M059J (cell line): ENCODE data around the gene OR6A2. TPM values are rescaled to one million over a fixed set of nuclear protein-coding genes. Genes with fewer than 3 reads are reported as not detected.

Experiments used
- DNase-seq: peaks from one replicate; pipeline ENCODE4 v3.0.0-alpha.2; 2012; ENCODE audit warnings: low read depth
- total RNA-seq: library from RNA; depleted of rRNA; stranded (reverse); fragments of >200 nt; shearing (Covaris generic); gene quantifications from 2 replicates; pipeline ENCODE4 v1.2.3, GENCODE V29; 2014; rRNA removed

The OR6A2 gene
- total RNA-seq, 1 experiment from 2014 or later: not detected

DNA sequence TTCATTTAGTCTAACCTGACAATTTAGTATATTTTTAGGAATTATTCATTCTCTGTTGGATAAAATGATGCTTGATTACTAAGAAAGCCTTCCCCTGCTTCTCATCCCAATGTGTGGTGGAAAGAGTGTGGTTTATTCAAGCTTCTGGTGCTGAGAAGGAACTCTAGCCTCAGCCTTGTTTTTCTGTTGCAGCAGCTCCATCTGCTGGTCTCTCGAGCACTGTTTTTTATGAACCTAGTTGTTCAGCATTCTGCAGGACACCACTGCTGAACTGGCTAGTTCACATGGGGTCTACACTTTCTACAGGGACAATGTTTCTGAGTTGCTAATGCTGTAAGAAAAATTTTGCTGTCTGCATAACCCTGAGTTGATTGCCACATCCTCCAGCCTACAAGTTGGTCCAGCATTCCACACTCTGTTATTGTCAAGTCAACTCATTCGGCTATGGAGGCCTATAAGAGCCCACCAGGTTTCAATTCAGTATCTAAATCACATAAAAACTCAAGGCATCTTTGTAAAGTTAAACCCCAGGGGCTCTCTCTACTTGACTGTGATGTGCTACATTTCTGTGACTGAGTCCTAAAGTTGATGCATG is 42.0 kb downstream of the OR6A2 start:
- DNase-seq: peak; percentile 60

DNA sequence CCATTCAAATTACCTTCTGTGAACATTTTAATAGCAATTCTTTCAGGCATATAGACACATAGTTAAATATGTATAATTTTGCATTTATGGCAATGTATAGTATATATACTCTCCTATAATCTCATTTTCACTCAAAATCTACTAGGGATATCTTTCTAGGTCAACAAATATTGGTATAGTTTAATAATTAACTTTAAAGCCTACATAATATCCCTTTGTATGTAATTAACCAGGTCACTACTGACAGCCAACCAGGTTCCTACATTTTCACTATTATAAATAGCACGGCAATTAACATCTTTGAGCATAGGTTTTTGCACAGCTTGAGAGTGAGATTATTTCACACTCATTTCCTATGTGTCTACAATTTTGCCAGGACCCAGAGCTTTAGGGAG is 43.5 kb downstream of the OR6A2 start:
- DNase-seq: no peak

DNA sequence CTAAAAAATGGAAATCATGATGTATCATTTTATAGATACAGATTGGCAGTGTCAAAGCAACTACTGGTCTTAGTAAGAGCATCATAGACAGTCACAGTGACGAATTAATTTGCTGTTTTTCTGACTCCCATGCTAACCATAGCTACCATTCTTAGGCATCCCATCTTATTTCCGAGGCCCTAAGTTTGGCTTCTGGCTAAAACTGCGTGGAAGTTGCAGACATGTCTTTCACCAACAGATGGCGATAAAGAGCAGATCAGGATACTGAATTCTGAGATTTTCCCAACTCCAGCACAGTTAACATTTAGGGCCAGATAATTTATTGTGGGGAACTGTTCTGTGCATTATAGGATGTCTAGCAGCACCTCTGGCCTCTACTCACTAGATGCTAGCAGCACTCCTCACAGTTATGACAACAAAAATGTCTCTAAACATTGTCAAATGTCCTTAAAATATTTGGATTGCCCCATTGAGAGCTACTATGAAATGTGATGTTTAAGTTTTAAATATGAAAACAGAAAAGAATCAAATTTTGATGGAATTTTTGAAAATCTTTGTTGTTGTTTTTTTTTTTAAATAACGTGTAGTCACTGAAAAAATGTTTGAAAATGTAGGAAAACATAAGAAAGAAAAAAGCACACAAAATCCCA is 44.1 kb downstream of the OR6A2 start:
- peak; percentile 32 for DNase-seq

DNA sequence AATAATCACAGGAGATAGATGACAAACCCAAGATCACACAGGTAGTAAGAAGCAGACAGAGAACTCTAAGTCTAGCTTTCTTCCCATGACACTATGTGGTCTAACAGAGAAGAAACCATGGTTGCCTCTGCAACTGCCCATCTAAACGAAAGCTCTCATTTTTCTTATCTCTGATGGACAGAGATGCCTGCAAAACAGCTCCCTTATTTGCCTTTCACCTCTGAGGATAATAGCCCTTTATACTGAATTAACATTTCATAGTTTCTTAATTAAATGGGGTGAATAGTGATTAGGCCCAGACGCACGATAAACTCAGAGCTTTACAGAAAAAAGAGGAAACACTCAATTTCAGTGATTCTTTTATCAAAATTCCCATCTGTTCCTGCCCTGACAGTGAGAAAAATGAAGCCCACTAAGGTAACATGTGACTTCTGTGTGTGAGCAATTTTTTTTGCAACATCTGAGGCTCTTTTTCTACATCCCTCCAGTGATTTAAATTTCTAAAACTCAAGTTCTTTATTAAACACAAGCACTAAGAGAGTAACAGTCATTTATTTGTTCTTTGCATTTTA is 52.3 kb downstream of the OR6A2 start:
- DNase-seq: no peak

DNA sequence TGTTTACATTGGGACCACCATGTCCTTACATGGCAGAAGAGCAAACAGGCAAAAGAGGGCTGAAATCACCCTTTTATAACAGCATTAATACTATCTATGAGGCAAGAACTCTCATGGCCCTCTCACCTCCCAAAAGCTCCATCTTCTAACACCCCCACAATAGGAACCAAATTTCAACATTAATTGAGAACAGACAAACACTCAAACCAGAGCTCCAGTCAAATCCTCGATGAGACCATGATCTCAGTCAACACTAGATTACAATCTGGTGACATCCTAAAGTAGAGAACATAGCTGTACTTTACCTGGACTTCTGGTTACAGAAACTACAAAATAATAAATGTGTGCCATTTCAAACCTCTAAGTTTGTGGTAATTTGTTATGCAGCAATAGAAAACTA is 52.9 kb downstream of the OR6A2 start:
- no peak for DNase-seq

- DNase-seq: no peak
These were observed 53.3 kb downstream of the OR6A2 start for GRCh38 chr11:6746086-6746618.

GRCh38 chr11:6745465-6746015 is 53.9 kb downstream of the OR6A2 start:
- DNase-seq: no peak

- no peak for DNase-seq
These were observed 54.5 kb downstream of the OR6A2 start for GRCh38 chr11:6745018-6745417.

GRCh38 chr11:6742260-6742659 is 57.2 kb downstream of the OR6A2 start:
- no peak for DNase-seq

Other genes with a start within 250 kb of the OR6A2 start
- gene RRP8, start 196.1 kb downstream of the OR6A2 start, total RNA-seq: 18.0 and 18.8 TPM in 2 replicates
- gene ILK, start 195.9 kb downstream of the OR6A2 start, total RNA-seq: 152 and 201 TPM in 2 replicates
- 108 and 133 TPM in 2 replicates for gene TAF10, start 187.5 kb downstream of the OR6A2 start, total RNA-seq
- gene TPP1, start 180.3 kb downstream of the OR6A2 start, total RNA-seq: 57.4 and 94.6 TPM in 2 replicates
- 4.6 and 8.8 TPM in 2 replicates for gene DCHS1, start 143.9 kb downstream of the OR6A2 start, total RNA-seq
- 125 and 132 TPM in 2 replicates for gene MRPL17, start 116.3 kb downstream of the OR6A2 start, total RNA-seq
- not detected in 2 replicates for gene OR2AG2, start 27.7 kb downstream of the OR6A2 start, total RNA-seq
- gene OR2AG1, start 16.7 kb downstream of the OR6A2 start, total RNA-seq: not detected in 2 replicates
- not detected in 2 replicates for gene OR10A5, start 46.0 kb upstream of the OR6A2 start, total RNA-seq
- gene OR10A2, start 63.4 kb upstream of the OR6A2 start, total RNA-seq: not detected in 2 replicates
- not detected in 2 replicates for gene OR10A4, start 76.9 kb upstream of the OR6A2 start, total RNA-seq
- not detected in 2 replicates for gene OR2D2, start 92.8 kb upstream of the OR6A2 start, total RNA-seq
- gene OR2D3, start 121.3 kb upstream of the OR6A2 start, total RNA-seq: not detected in 2 replicates
- gene ZNF215, start 126.7 kb upstream of the OR6A2 start, total RNA-seq: 0.44 and 1.0 TPM in 2 replicates
- 1.4 and 6.2 TPM in 2 replicates for gene ZNF214, start 220.7 kb upstream of the OR6A2 start, total RNA-seq
- gene NLRP14, start 220.8 kb upstream of the OR6A2 start, total RNA-seq: not detected in 2 replicates